ENCODE data around the gene DNPH1.

DNA sequence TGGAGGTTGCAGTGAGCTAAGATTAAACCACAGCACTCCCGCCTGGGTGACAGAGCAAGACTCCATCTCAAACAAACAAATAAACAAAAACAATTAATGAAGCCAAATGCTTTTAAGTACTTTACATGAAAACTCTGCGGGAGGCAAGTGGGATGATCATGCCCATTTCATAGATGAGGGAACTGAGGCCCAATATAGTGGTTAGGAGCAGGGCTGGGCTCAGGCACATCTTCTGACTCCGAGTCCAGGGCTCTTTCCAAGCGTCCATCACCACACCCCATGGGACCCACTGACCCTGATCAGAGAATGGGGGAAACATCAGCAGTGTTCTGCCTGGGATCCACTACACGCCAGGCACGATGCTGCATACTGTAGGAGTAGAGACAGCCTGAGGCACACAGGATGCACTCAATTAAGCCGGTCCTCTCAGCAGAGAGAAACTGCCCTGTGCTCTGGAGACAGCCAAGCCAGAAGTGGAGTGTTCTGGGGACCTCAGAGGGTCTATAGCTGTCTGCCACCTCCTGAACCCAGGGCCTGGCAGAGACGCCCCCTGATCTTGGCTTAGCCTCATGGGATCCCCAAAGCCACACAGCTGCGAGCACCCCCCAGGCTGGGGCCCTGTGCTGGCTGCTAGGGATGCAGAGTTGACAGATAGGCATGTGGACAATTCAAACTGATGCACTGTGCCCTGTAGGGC is 27.5 kb upstream of the DNPH1 start:
- TF ChIP-seq, protein P1, sequence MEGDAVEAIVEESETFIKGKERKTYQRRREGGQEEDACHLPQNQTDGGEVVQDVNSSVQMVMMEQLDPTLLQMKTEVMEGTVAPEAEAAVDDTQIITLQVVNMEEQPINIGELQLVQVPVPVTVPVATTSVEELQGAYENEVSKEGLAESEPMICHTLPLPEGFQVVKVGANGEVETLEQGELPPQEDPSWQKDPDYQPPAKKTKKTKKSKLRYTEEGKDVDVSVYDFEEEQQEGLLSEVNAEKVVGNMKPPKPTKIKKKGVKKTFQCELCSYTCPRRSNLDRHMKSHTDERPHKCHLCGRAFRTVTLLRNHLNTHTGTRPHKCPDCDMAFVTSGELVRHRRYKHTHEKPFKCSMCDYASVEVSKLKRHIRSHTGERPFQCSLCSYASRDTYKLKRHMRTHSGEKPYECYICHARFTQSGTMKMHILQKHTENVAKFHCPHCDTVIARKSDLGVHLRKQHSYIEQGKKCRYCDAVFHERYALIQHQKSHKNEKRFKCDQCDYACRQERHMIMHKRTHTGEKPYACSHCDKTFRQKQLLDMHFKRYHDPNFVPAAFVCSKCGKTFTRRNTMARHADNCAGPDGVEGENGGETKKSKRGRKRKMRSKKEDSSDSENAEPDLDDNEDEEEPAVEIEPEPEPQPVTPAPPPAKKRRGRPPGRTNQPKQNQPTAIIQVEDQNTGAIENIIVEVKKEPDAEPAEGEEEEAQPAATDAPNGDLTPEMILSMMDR (IDR thresholded peaks at IDR 0.05; ENCODE audit: poor library complexity, severe bottlenecking): no peak
- TF ChIP-seq EZH2 (IDR thresholded peaks at IDR 0.05; ENCODE audit: borderline replicate concordance, insufficient read depth, low read length, poor library complexity, severe bottlenecking) (no peak), EP300 (conservative IDR thresholded peaks at IDR 0.05; ENCODE audit: poor library complexity, severe bottlenecking) (no peak)

Data from neural cell (in vitro differentiated cells).